HepG2 (cell line): ENCODE measurements around the gene GPR4. TPM values are rescaled to one million over a fixed set of nuclear protein-coding genes. Genes with fewer than 3 reads are reported as not detected.

Source experiments
- ATF1 ChIP-seq: IDR thresholded peaks from 2 replicates; pipeline ENCODE4 v1.6.1; 2016; ENCODE audit warnings: mild to moderate bottlenecking, control low read depth
- CBFB ChIP-seq: sonication (generic); formaldehyde crosslinking; IDR thresholded peaks from 2 replicates; pipeline ENCODE4 v1.4.0; 2020; ENCODE audit warnings: missing genetic modification reagents
- DBP ChIP-seq: sonication (generic); formaldehyde crosslinking; IDR thresholded peaks from 2 replicates; pipeline ENCODE4 v1.4.0; 2020; ENCODE audit warnings: missing genetic modification reagents; ENCODE audit errors: not compliant biosample characterization
- FOXA3 ChIP-seq: IDR thresholded peaks from 2 replicates; pipeline ENCODE4 v1.6.1; 2016; ENCODE audit warnings: missing genetic modification reagents, missing compliant biosample characterization
- FOXO4 ChIP-seq: sonication (generic); formaldehyde crosslinking; conservative IDR thresholded peaks from 2 replicates; pipeline ENCODE4 v1.8.1; 2023; ENCODE audit warnings: missing genetic modification reagents
- GATAD2A ChIP-seq: IDR thresholded peaks from 2 replicates; pipeline ENCODE4 v1.6.1; 2016
- KLF6 ChIP-seq: IDR thresholded peaks from 2 replicates; pipeline ENCODE4 v1.8.0; 2016; ENCODE audit warnings: missing biosample characterization, missing genetic modification reagents
- KMT2A ChIP-seq: sonication (generic); formaldehyde crosslinking; IDR thresholded peaks from 2 replicates; pipeline ENCODE4 v1.4.0; 2020; ENCODE audit warnings: missing genetic modification reagents
- MIER3 ChIP-seq: IDR thresholded peaks from 2 replicates; pipeline ENCODE4 v1.6.1; 2016; ENCODE audit warnings: missing compliant biosample characterization, borderline replicate concordance
- NFIC ChIP-seq: IDR thresholded peaks from 2 replicates; pipeline ENCODE4 v1.6.1; 2012; ENCODE audit warnings: mild to moderate bottlenecking, low read length, inconsistent platforms
- POLR2AphosphoS5 ChIP-seq: IDR thresholded peaks from 2 replicates; pipeline ENCODE4 v1.6.1; 2012; ENCODE audit warnings: low read depth, low read length
- RXRA ChIP-seq: sonication (generic); formaldehyde crosslinking; IDR thresholded peaks from 2 replicates; pipeline ENCODE4 v1.5.1; 2020; ENCODE audit warnings: missing genetic modification reagents
- SALL2 ChIP-seq: sonication (generic); formaldehyde crosslinking; IDR thresholded peaks from 2 replicates; pipeline ENCODE4 v1.8.1; 2023; ENCODE audit warnings: mild to moderate bottlenecking, missing genetic modification reagents, inconsistent platforms
- TARDBP ChIP-seq: sonication (generic); formaldehyde crosslinking; IDR thresholded peaks from 2 replicates; pipeline ENCODE4 v1.8.0; 2022; ENCODE audit warnings: mild to moderate bottlenecking, missing genetic modification reagents
- XRCC5 ChIP-seq: fragments of 200-400 bp; formaldehyde crosslinking; optimal IDR thresholded peaks from 2 replicates; pipeline ENCODE3; 2017; ENCODE audit warnings: mild to moderate bottlenecking, low read length
- ZFX ChIP-seq: sonication (generic); formaldehyde crosslinking; IDR thresholded peaks from 2 replicates; pipeline ENCODE4 v1.4.0; 2020; ENCODE audit warnings: mild to moderate bottlenecking, low read depth, missing genetic modification reagents, moderate library complexity
- ZNF232 ChIP-seq: sonication (generic); formaldehyde crosslinking; IDR thresholded peaks from 2 replicates; pipeline ENCODE4 v1.4.0; 2020; ENCODE audit warnings: missing genetic modification reagents, borderline replicate concordance
- ZNF337 ChIP-seq: sonication (generic); formaldehyde crosslinking; IDR thresholded peaks from 2 replicates; pipeline ENCODE4 v1.5.1; 2020; ENCODE audit warnings: missing genetic modification reagents, low read depth, mild to moderate bottlenecking, borderline replicate concordance
- ZNF510 ChIP-seq: sonication (generic); formaldehyde crosslinking; IDR thresholded peaks from 2 replicates; pipeline ENCODE4 v1.4.0; 2020; ENCODE audit warnings: low read depth, mild to moderate bottlenecking, missing genetic modification reagents
- ZNF563 ChIP-seq: sonication (generic); formaldehyde crosslinking; IDR thresholded peaks from 2 replicates; pipeline ENCODE4 v1.8.0; 2022; ENCODE audit warnings: mild to moderate bottlenecking, moderate library complexity, missing genetic modification reagents
- ZNF614 ChIP-seq: IDR thresholded peaks from 2 replicates; pipeline ENCODE4 v1.6.1; 2018; ENCODE audit warnings: missing biosample characterization, missing genetic modification reagents, inconsistent platforms, borderline replicate concordance
- ZNF878 ChIP-seq: sonication (generic); formaldehyde crosslinking; IDR thresholded peaks from 2 replicates; pipeline ENCODE4 v1.8.1; 2023; ENCODE audit warnings: mild to moderate bottlenecking, missing genetic modification reagents, moderate library complexity
- ZSCAN9 ChIP-seq: IDR thresholded peaks from 2 replicates; pipeline ENCODE4 v1.6.1; 2016; ENCODE audit warnings: borderline replicate concordance
- polyA plus RNA-seq, 8 experiments: library from polyadenylated mRNA; depleted of rRNA in 3 of 8; stranded (reverse) in 7 of 8; unstranded in 1 of 8; fragments of >200 nt; fragmentation: Illumina TruSeq in 4 of 8; extraction: Trizol in 4 of 8; gene quantifications; 2 replicates each; pipeline versions ENCODE4 v1.2.1 to v1.2.3, GENCODE V29; 2011 to 2016; ENCODE audit warnings: low read depth in 4 of 8, missing spikeins in 1 of 8, mixed read lengths in 1 of 8; ENCODE audit not compliant: insufficient read depth in 1 of 8
- total RNA-seq, 5 experiments: library from RNA; depleted of rRNA; stranded (reverse); fragments of >200 nt; fragmentation: Illumina TruSeq; extraction: Trizol; gene quantifications; 2 replicates each; pipeline ENCODE4 v1.2.3, GENCODE V29; 2016; ENCODE audit warnings: low read depth in 1 of 5
- TF ChIP-seq, protein P1 (sequence below): sonication (generic); formaldehyde crosslinking; IDR thresholded peaks from 2 replicates; pipeline ENCODE4 v1.4.0; 2020; ENCODE audit warnings: missing genetic modification reagents
- TF ChIP-seq, protein P2 (sequence below): sonication (generic); formaldehyde crosslinking; IDR thresholded peaks from 2 replicates; pipeline ENCODE4 v1.8.0; 2022; ENCODE audit warnings: missing genetic modification reagents, mild to moderate bottlenecking, inconsistent platforms, borderline replicate concordance

Gene GPR4
- total and polyA plus RNA-seq, 2 of the 13 experiments (the other 11 are each of a cell fraction or from before 2014, with no cell fraction given) = 0.15 TPM; not detected in 1

GRCh38 chr19:45584332-45585157 is 17.5 kb downstream of the GPR4 start, which contains the start of gene OPA3 (continued):
- TF ChIP-seq POLR2AphosphoS5 (peak; percentile 51), ZNF878 (CRISPR knock-in tag) (peak; percentile 83), CBFB (CRISPR knock-in tag) (no peak), KLF6 (CRISPR knock-in tag) (0 out of 2 replicates have a peak, but pooled peaks have one; percentile 19), SALL2 (peak; percentile 32; the same call in 1 of the 2 replicates), TARDBP (CRISPR knock-in tag) (peak; percentile 60; the same call in 1 of the 2 replicates), DBP (no peak), NFIC (no peak), RXRA (CRISPR knock-in tag) (peak; percentile 54), ZNF614 (CRISPR knock-in tag) (peak; percentile 64; the same call in 1 of the 2 replicates), ZFX (0 out of 2 replicates have a peak, but pooled peaks have one; percentile 8), MIER3 (peak; percentile 86; the same call in 1 of the 2 replicates), XRCC5 (peak; percentile 29), ZSCAN9 (CRISPR knock-in tag) (no peak; the same call in 1 of the 2 replicates), ZNF337 (CRISPR knock-in tag) (no peak), FOXO4 (no peak), ZNF563 (CRISPR knock-in tag) (peak; percentile 65; the same call in 1 of the 2 replicates), KMT2A (CRISPR knock-in tag) (no peak), ZNF232 (CRISPR knock-in tag) (peak; percentile 34; the same call in 1 of the 2 replicates), ZNF510 (CRISPR knock-in tag) (no peak), GATAD2A (CRISPR knock-in tag) (peak; percentile 44; the same call in 1 of the 2 replicates), FOXA3 (peak; percentile 80), ATF1 (CRISPR knock-in tag) (peak; percentile 98)
- TF ChIP-seq, protein P1, sequence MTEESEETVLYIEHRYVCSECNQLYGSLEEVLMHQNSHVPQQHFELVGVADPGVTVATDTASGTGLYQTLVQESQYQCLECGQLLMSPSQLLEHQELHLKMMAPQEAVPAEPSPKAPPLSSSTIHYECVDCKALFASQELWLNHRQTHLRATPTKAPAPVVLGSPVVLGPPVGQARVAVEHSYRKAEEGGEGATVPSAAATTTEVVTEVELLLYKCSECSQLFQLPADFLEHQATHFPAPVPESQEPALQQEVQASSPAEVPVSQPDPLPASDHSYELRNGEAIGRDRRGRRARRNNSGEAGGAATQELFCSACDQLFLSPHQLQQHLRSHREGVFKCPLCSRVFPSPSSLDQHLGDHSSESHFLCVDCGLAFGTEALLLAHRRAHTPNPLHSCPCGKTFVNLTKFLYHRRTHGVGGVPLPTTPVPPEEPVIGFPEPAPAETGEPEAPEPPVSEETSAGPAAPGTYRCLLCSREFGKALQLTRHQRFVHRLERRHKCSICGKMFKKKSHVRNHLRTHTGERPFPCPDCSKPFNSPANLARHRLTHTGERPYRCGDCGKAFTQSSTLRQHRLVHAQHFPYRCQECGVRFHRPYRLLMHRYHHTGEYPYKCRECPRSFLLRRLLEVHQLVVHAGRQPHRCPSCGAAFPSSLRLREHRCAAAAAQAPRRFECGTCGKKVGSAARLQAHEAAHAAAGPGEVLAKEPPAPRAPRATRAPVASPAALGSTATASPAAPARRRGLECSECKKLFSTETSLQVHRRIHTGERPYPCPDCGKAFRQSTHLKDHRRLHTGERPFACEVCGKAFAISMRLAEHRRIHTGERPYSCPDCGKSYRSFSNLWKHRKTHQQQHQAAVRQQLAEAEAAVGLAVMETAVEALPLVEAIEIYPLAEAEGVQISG (CRISPR knock-in tag) = peak; percentile 47; the same call in 1 of the 2 replicates
- TF ChIP-seq, protein P2, sequence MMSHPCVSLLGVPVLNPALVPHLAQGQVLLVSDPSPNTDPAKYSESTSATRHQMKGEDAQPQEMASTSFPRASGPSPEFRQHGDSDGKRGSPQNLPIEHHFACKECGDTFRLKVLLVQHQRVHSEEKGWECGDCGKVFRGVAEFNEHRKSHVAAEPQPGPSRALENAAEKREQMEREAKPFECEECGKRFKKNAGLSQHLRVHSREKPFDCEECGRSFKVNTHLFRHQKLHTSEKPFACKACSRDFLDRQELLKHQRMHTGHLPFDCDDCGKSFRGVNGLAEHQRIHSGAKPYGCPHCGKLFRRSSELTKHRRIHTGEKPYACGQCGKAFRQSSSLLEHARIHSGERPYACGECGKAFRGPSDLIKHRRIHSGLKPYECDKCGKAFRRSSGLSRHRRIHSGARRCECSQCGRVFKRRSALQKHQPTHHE (CRISPR knock-in tag) = peak; percentile 6; the same call in 1 of the 2 replicates
